GM23338 (cell line): ENCODE results near the gene OR5K3. TPM values are rescaled to one million over a fixed set of nuclear protein-coding genes. Genes with fewer than 3 reads are reported as not detected.

Experiments used
- ATAC-seq: fragments of 200-7000 bp; cut with Tn5 transposase; 3 replicates; pipeline ENCODE4 v1.9.1; 2020
- DNase-seq: peaks from one replicate; pipeline ENCODE4 v3.0.0-alpha.2; 2015; ENCODE audit warnings: low spot score
- H2AFZ ChIP-seq: fragments of 200-600 bp; sonication (generic); 2 replicates; pipeline ENCODE4 v1.8.0; 2016; ENCODE audit warnings: antibody characterized with exemption, mild to moderate bottlenecking, moderate library complexity
- H3F3A ChIP-seq: fragments of 200-600 bp; sonication (generic); replicated peaks from 2 replicates; pipeline ENCODE4 v1.8.0; 2017; ENCODE audit warnings: antibody characterized with exemption, mixed run types, low read depth
- H3K27ac ChIP-seq: fragments of 200-600 bp; sonication (generic); 2 replicates; pipeline ENCODE4 v1.6.1; 2016; ENCODE audit warnings: low read depth
- H3K27me3 ChIP-seq: fragments of 200-600 bp; sonication (generic); 2 replicates; pipeline ENCODE4 v1.8.0; 2016; ENCODE audit warnings: mild to moderate bottlenecking, mixed run types, moderate library complexity; ENCODE audit not compliant: insufficient read depth
- H3K36me3 ChIP-seq: fragments of 200-600 bp; sonication (generic); 2 replicates; pipeline ENCODE4 v1.8.0; 2016; ENCODE audit warnings: mild to moderate bottlenecking; ENCODE audit not compliant: insufficient read depth
- H3K4me1 ChIP-seq: fragments of 200-600 bp; sonication (generic); 2 replicates; pipeline ENCODE4 v1.8.0; 2016; ENCODE audit warnings: mild to moderate bottlenecking, moderate library complexity; ENCODE audit not compliant: insufficient read depth
- H3K4me2 ChIP-seq: fragments of 200-600 bp; sonication (generic); 2 replicates; pipeline ENCODE4 v1.7.1; 2017; ENCODE audit warnings: mixed run types
- H3K4me3 ChIP-seq: fragments of 200-600 bp; sonication (generic); 2 replicates; pipeline ENCODE4 v1.6.1; 2016; ENCODE audit warnings: mixed run types
- H3K79me2 ChIP-seq: fragments of 200-600 bp; sonication (generic); replicated peaks from 2 replicates; pipeline ENCODE4 v1.8.0; 2017; ENCODE audit warnings: mild to moderate bottlenecking; ENCODE audit not compliant: insufficient read depth
- H3K9me2 ChIP-seq: fragments of 200-600 bp; sonication (generic); 2 replicates; pipeline ENCODE4 v1.8.0; 2017; ENCODE audit not compliant: insufficient read depth
- H4K20me1 ChIP-seq: fragments of 200-600 bp; sonication (generic); replicated peaks from 2 replicates; pipeline ENCODE4 v1.8.0; 2017; ENCODE audit warnings: mild to moderate bottlenecking; ENCODE audit not compliant: insufficient read depth
- H3K27ac Mint-ChIP-seq: 2 replicates; pipeline ENCODE4 v1.8.0; 2020; ENCODE audit warnings: inconsistent platforms, mild to moderate bottlenecking, moderate library complexity, mixed read lengths
- H3K27me3 Mint-ChIP-seq: 3 replicates; pipeline ENCODE4 v1.8.0; 2022; ENCODE audit warnings: low read depth, mild to moderate bottlenecking, moderate library complexity, mixed read lengths, inconsistent platforms; ENCODE audit not compliant: insufficient read depth, poor library complexity
- H3K36me3 Mint-ChIP-seq: 3 replicates; pipeline ENCODE4 v1.8.0; 2021; ENCODE audit warnings: low read depth, mild to moderate bottlenecking, inconsistent platforms, moderate library complexity, mixed read lengths
- H3K4me1 Mint-ChIP-seq: 3 replicates; pipeline ENCODE4 v1.8.0; 2020; ENCODE audit warnings: mild to moderate bottlenecking, inconsistent platforms, mixed read lengths
- H3K4me3 Mint-ChIP-seq: 3 replicates; pipeline ENCODE4 v1.8.0; 2021; ENCODE audit warnings: moderate library complexity, mild to moderate bottlenecking, inconsistent platforms, mixed read lengths
- H3K9me3 Mint-ChIP-seq: 3 replicates; pipeline ENCODE4 v1.8.0; 2020; ENCODE audit warnings: moderate library complexity, mild to moderate bottlenecking, inconsistent platforms, mixed read lengths
- CREB1 ChIP-seq: fragments of 250-450 bp; sonication (Bioruptor Pico); IDR thresholded peaks from 2 replicates; pipeline ENCODE4 v1.5.0; 2020; ENCODE audit warnings: low read depth, mild to moderate bottlenecking, moderate library complexity
- ETS1 ChIP-seq: IDR thresholded peaks from 2 replicates; pipeline ENCODE4 v1.6.1; 2016; ENCODE audit warnings: antibody characterized with exemption
- EZH2 ChIP-seq: fragments of 200-600 bp; sonication (generic); IDR thresholded peaks from one replicate; pipeline ENCODE4 v1.8.0; 2017; ENCODE audit warnings: antibody characterized with exemption, mild to moderate bottlenecking, low read depth; ENCODE audit not compliant: unreplicated experiment
- EZH2phosphoT487 ChIP-seq: fragments of 200-600 bp; sonication (generic); IDR thresholded peaks from one replicate; pipeline ENCODE4 v1.8.1; 2018; ENCODE audit warnings: antibody characterized with exemption; ENCODE audit not compliant: unreplicated experiment
- JUNB ChIP-seq: IDR thresholded peaks from one replicate; pipeline ENCODE4 v1.6.1; 2016; ENCODE audit warnings: antibody characterized with exemption; ENCODE audit not compliant: unreplicated experiment
- NANOG ChIP-seq: IDR thresholded peaks from 2 replicates; pipeline ENCODE4 v1.6.1; 2016; ENCODE audit warnings: antibody characterized with exemption, borderline replicate concordance
- POLR2AphosphoS5 ChIP-seq: IDR thresholded peaks from 2 replicates; pipeline ENCODE4 v1.6.1; 2016; ENCODE audit warnings: antibody characterized with exemption, low read depth
- REST ChIP-seq: IDR thresholded peaks from one replicate; pipeline ENCODE4 v1.6.1; 2018; ENCODE audit warnings: antibody characterized with exemption; ENCODE audit not compliant: unreplicated experiment
- STAT1 ChIP-seq: IDR thresholded peaks from one replicate; pipeline ENCODE4 v1.6.1; 2016; ENCODE audit warnings: antibody characterized with exemption; ENCODE audit not compliant: unreplicated experiment
- ZNF114 ChIP-seq: fragments of 250-450 bp; sonication (Bioruptor Pico); IDR thresholded peaks from 2 replicates; pipeline ENCODE4 v1.5.0; 2020; ENCODE audit warnings: mild to moderate bottlenecking, moderate library complexity
- ZNF331 ChIP-seq: fragments of 250-450 bp; sonication (Bioruptor Pico); IDR thresholded peaks from 2 replicates; pipeline ENCODE4 v1.5.0; 2020; ENCODE audit warnings: low read depth, mild to moderate bottlenecking, moderate library complexity
- ZNF462 ChIP-seq: fragments of 250-450 bp; sonication (Bioruptor Pico); IDR thresholded peaks from 2 replicates; pipeline ENCODE4 v1.5.0; 2020; ENCODE audit warnings: mild to moderate bottlenecking, moderate library complexity
- polyA plus RNA-seq: library from polyadenylated mRNA; unstranded; fragments of >200 nt; fragmentation: Nextera tagmentation; extraction: Ambion mirVana; gene quantifications from 2 replicates; pipeline ENCODE4 v1.2.1, GENCODE V29; 2016
- total RNA-seq: library from RNA; depleted of rRNA; stranded (reverse); fragments of >200 nt; shearing (Covaris generic); gene quantifications from 2 replicates; pipeline ENCODE4 v1.2.3, GENCODE V29; 2014
- TF ChIP-seq, protein P1 (sequence below), 2 experiments: fragments of 200-600 bp in 1 of 2; sonication (generic) in 1 of 2; conservative IDR thresholded peaks; 2 replicates each; pipeline versions ENCODE4 v1.5.1 to v1.6.1; 2016 to 2017; ENCODE audit warnings: antibody characterized with exemption in 2 of 2, low read depth in 2 of 2, mild to moderate bottlenecking in 2 of 2, moderate library complexity in 1 of 2

Gene OR5K3
- total and polyA plus RNA-seq, 2 experiments from 2014 or later = not detected

DNA sequence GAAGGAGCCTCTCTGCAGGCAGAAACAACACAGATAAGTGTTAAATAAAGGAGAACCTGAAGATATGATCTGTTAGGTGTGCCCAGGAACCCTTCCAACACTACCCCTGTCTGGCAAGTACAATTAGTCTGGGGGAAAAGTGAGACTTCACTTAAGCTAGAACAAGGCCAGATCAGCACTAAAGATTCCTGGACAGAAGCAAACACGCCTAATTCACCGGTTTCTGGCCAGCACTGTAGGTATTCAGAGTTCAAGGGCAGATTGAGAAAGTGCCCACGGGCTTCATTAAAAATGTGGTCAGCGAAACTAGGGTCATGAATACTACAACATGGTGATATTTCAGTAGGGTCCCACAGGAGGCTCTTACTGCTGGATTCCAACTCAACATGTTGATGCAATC, 43.9 kb downstream of the OR5K3 start:
- Histone ChIP-seq H3K36me3 (no peaks in the 10 kb centered on the region; the same call in 1 of the 2 replicates), H3K4me1 (no peaks in the 10 kb centered on the region), H3K9me2 (peaks cover 9% of the 10 kb centered on the region), H3K4me2 (no peak overlapping the region), H3F3A (no peaks in the 10 kb centered on the region), H2AFZ (no peak overlapping the region), H3K79me2 (no peaks in the 10 kb centered on the region), H3K27ac (no peak overlapping the region), H3K4me3 (no peak overlapping the region), H4K20me1 (no peaks in the 10 kb centered on the region), H3K27me3 (no peaks in the 10 kb centered on the region)
- Mint-ChIP-seq H3K4me1 (no peaks in the 10 kb centered on the region), H3K4me3 (no peak overlapping the region), H3K27ac (no peak overlapping the region), H3K36me3 (no peaks in the 10 kb centered on the region), H3K27me3 (no peaks in the 10 kb centered on the region), H3K9me3 (peaks cover 10% of the 10 kb centered on the region; the same call in 2 of the 3 replicates)
- TF ChIP-seq, protein P1, sequence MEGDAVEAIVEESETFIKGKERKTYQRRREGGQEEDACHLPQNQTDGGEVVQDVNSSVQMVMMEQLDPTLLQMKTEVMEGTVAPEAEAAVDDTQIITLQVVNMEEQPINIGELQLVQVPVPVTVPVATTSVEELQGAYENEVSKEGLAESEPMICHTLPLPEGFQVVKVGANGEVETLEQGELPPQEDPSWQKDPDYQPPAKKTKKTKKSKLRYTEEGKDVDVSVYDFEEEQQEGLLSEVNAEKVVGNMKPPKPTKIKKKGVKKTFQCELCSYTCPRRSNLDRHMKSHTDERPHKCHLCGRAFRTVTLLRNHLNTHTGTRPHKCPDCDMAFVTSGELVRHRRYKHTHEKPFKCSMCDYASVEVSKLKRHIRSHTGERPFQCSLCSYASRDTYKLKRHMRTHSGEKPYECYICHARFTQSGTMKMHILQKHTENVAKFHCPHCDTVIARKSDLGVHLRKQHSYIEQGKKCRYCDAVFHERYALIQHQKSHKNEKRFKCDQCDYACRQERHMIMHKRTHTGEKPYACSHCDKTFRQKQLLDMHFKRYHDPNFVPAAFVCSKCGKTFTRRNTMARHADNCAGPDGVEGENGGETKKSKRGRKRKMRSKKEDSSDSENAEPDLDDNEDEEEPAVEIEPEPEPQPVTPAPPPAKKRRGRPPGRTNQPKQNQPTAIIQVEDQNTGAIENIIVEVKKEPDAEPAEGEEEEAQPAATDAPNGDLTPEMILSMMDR (conservative IDR thresholded peaks at IDR 0.05; ENCODE audit: low read depth in 2 of 2) = no peak
- TF ChIP-seq NANOG (no peak), ZNF331 (no peak), REST (no peak), EZH2 (no peak), EZH2phosphoT487 (no peak), ZNF462 (CRISPR knock-in tag) (no peak), ZNF114 (CRISPR knock-in tag) (no peak), POLR2AphosphoS5 (no peak), ETS1 (no peak), STAT1 (no peak), CREB1 (CRISPR knock-in tag) (no peak), JUNB (no peak)
- ATAC-seq = no peak
- no peak for DNase-seq
